GDM1 (cell line): ENCODE measurements around the gene DIPK2A.

Source experiments
- DNase-seq: peaks from one replicate; lab custom pipeline; 2025; lab: John Stamatoyannopoulos, UW

DIPK2A gene, protein sequence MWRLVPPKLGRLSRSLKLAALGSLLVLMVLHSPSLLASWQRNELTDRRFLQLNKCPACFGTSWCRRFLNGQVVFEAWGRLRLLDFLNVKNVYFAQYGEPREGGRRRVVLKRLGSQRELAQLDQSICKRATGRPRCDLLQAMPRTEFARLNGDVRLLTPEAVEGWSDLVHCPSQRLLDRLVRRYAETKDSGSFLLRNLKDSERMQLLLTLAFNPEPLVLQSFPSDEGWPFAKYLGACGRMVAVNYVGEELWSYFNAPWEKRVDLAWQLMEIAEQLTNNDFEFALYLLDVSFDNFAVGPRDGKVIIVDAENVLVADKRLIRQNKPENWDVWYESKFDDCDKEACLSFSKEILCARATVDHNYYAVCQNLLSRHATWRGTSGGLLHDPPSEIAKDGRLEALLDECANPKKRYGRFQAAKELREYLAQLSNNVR

DNA sequence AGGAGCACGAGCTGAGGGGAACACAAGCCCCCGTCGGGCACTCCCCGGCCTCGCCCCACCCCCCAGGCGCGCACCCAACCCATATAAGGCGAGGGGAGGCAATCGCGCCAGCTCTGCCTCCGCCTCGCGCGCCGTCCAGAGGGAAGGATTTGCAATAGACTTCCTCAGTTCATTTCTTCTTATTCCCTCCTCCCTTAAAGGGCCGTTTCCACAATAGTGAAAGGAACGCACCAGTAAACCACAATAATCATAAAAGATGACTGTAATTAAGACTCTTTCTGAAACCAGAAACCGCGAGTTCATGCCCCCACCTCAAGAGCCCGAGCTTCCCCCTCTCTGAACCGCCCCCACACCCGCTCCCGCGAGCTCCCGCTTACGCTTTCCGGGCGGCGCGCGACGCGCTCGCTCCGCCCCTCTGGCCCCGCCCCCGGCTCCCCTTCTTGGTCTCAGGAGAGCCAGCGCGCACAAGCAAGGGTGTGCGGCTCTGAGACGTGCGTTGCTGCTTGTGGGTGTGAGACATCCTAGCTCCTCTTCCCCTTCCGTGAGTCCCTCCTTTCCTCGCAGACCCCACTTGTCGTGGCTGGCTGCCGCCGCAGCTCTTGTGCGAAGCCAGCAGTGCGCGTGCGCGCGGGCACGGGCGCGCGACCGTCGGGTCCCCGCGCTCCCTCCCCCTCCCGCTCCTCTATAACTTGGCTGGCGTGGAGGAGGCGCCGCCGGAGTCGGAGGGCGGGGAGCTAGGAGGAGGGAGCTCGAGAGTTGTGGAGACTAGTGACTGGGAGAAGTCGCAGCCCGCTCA, at the start of gene DIPK2A:
Gene DIPK2A, plus strand, starts transcription at position 465 of the 796 bp plus-strand sequence. CDS start 510 bp downstream, outside the sequence.
- peak; percentile 95 for DNase-seq

DNA sequence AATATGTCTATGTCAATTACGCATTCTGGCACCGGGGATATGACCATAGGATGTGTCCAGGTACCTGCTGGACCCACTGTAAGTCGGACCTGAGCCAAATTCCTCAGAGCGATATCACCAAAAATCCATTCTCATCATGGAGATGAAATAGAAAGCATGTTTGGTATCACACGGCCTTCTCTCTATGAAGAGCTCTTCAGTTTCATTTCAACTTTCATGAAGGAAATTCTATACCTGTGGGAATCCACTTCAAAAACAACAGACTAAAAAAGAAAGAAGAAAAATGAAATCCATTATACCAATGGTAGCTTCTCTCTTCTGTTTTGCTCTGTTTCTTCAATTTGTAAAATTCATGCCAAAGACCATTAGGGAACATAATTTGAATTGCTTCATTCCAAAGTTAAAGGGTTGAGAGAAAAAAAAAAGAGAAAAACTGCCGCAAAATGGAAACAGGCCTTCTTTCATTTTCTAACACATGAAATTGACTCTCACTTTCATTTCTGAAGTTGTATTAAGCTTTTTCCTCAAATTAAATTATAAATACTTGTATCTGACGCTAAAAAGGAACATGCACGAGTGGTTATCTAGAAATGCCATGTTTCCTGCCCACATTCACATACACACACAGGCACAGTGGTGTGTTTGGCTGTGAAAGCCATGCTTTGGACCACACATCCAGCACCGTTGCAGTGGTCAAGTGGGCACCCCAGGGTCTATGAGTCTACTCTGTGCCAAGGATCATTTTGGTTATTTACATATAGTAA, 46.9 kb upstream of the DIPK2A start:
- no peak for DNase-seq

DNA sequence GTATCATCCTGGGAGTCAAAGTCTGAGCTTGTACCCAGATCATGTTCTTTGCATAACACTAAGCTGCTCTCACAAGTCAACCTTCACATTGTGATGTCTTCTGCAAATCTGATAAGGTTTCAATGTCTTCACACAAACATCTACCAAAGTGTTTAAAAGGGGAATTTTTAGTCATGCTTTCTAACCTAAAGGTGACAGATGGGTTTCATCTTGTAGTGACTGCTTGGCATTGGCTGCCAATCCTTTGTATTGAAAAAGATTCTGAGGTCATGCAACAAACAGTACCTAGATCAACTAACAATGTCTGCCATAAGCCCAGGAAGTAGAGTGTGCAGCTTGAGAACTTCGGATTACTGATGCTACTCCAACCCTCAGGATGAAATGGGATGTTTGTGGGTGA, 43.6 kb upstream of the DIPK2A start:
- DNase-seq, result no peak

DNA sequence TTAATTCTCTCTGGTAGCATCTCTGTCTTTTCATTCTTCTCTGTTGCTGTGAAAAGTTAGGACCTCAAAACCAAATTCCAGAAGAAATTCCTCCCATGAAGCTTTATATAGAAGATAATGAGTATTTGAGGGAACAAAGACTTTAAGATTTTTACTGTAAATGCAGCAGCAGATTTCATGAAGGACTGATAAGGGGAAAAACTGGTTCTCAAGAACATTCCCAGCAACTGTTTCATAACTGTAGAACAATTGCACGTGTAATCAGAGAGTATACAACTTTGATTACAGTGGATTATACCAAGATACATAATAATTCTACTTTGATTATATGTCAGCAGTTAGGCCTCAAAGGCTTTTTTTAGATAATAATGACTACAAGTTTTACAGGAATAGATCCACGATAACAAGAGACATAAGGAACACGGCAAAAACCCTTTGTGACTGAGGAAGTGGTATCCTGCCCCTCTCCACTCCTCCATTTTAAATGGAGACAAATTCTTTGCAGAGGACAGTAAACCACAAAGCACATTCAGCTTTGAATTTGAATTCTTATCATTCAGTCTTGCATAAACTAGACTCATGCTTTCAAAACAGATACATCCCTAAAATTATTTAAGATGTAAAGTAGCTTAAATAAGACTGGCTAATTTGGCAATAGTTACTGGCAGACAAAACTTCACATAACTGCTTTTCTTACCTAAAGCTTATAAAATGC, 42.9 kb upstream of the DIPK2A start:
- DNase-seq, result no peak

DNA sequence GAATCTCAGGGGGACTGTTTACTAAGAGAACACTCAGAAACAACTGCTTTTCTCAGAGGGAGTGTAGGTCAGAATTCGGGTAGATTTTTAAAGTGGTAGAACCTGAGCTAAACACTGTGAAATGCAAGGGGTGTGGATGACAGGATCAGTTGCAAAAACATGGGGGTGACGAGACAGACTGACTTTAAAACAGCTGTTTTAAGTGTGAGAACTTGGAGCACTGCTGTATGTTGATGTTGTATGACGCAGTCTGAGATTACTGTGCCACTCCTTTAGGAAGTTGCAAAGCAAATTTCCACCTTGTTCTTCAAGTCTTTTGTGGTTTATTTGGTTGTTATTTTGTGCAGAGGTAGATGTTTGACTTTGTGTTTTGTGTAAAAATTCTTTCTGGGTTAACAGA, 36.8 kb upstream of the DIPK2A start:
- DNase-seq, result no peak

DNA sequence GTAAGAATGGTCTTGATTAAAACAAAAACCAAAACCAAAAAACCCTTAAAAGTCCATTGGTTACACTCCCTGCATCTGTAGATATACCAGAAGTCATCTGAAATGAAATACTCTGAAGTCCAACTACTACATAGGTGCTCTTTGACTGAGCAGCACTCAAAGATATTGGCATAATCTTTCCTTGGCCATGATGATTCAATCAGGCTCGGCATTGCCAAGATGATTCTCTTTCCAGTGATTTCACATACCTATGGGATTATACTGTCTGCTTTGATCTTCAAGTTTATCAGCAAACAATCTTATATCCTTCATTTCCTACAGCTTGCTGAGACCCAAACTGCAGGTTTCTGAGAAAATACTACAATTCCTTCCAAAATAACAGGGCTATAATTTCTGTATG, 35.9 kb upstream of the DIPK2A start:
- DNase-seq, result no peak

DNA sequence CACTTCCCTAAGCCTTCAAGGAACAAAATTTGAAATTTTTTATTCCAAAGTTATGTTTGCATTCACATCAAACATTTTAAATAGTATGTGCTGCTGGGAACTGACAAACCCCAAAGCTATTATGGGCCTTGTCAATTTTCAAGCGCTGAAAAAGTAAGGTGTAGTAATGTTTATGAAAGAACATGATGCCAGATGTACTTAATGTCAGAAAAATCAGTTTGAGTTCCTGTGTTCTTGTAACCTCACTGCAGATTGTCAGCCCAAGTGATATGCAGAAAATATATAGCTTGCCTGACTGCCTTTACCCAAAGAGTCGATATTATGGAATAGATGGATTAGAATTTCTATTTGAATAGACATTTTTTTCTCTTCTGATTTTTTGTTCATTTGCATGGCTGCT, 20.8 kb upstream of the DIPK2A start:
- no peak for DNase-seq

DNA sequence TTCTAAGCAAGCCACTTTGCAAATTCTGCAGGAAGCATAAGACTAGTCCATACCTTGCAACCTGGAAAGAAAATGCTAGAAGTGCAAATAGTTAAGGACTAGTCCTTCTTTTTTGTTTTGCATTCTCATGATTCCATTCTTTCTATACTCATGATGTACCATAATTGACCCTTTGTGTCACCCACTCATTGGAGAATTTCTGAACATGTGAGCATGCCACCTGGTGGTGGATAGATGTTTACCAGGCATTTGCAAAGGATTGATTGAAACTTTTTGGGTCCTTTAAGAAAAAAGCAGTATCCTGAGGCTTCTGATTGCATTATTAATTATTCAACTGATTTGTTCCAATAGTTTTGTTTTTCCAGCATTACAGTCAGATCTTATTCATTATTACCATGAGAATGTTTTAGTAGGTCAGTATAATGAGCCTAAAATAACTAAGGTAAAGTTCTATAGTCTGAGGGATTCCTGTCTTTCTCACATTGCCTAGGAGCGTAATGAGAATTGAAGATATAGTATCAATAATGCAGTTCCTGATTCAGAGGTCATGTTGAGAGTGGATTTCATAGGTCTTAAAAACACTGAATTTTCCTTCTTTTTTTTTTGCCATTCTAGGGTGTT, 20.2 kb upstream of the DIPK2A start:
- peak; percentile 20 for DNase-seq

DNA sequence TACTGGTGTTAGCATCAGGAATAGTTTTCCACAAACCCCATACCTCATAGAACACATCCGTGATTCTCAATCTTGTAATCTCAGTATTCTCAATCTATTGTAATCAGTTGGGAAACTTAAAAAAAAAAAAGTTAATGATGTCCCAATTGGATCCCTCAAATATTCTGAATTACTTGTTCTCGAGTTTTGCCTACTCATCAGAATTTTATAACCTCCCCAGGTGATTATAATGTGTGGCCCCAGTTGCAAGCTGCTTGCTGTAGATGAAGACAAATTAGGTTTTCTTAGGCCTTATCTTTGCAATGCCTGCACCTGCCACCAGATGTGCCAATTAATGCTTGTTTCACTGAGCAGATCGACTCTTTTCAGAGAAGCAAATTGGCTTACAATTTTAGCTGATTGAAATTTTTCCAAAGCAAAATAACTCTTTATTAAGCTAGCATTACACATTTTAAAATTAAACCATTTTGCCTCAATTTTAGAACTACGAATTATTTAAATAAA, 19.0 kb upstream of the DIPK2A start:
- DNase-seq, result no peak

DNA sequence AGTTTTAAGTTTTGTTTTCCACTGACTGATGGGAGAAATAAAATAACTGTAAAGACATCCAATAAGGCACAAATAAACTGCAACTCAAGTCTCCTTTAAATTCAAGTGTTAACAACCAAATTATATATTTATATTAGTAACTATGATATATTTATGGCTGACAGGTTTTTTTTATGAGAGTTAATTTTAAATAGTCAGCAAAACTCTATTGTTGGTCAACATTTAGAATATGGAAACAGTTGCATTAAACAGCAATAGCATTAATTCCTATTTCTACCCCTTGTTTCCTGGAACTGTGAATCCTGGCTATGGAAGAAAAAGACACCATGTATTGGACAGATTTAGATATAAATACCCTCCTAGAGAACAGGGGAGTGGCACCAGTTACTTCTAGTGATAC, 16.5 kb upstream of the DIPK2A start:
- no peak for DNase-seq

DNA sequence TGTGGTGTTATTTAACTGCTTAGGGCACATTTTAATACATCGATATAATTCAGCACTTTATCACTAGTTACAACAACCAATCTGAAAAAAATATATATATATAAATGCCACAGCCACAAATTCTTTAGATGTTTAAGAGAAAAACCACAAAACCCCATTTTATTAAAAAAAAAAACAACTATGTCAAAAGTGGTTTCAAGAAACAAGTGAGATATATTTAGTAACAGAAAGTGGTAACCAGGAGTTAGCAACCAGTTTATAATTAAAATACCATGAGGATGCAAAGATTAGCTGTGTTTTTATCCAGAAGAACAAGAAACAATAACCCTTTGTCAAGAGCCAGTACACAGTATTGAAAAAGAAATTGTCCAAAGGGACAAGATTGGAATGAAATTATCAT, 14.8 kb upstream of the DIPK2A start:
- no peak for DNase-seq

DNA sequence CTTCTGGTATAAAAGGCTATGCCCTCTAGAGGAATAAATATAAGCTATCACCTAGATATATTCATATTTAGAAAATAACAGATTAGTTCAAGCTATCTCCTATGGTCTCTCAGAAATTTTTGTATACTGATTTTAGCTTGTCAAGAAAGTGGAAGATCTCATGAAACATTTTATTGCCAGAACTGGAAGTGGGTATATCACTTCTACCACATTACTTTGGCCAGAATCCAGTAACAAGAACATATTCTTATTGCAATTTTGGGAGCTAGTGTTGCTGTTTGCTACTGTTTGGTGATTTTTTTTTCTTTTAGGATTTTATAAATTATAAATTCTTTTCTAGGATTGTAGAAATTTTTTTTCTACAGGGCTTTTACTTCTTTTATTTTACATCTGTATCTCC, 14.2 kb upstream of the DIPK2A start:
- DNase-seq, result no peak

DNA sequence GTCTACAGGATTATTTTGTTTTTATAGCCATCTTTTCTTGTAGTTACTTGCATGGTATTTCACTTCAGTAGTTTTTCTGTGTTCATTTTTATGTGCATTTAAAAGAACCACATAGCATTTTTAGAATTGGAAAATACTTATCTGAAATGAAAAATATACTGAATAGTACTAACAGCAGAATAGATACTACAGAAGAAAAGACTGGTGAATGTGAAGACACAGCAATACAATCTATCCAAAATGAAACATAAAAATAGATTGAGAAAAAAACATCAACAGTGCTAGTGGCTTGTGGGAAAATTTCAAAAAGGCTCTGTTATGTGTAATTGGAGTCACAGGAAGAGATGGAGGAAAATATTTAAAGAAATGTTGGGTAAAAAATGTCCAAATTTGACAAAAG, 12.7 kb upstream of the DIPK2A start:
- no peak for DNase-seq

DNA sequence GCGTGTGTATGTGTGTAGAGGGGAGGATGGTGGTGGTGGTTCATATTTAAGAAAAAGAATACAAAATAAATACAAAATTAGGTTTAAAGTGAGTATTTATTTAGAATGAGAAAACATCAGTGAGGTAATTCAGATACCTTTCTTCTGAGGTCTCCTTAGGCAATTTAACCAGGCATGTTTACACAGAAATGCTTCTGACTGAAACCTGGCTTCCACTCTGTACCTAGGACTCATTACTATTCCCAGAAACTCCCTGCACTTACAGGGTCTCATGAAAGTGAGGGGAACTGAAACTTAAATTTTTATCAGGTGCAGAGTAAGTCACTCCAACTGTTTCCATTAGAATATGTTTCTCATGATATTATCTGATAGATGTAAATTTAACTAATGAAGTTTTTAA, 10.3 kb upstream of the DIPK2A start:
- no peak for DNase-seq

DNA sequence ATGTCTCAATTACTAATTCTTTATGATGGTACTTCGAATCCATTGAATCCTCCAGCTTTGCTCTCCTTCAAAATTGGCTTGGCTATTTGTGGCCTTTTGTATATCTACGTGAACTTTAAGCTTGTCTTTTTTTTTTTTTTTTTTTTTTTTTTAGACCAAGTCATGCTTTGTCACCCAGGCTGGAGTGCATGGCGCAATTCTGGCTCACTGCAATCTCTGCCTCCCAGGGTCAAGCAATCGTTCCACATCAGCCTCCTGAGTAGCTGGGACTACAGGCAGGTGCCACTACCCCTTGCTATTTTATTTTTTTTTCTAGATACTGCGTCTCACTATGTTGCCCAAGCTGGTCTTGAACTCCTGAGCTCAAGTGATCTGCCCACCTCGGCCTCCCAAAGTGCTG, 7.7 kb upstream of the DIPK2A start:
- no peak for DNase-seq

DNA sequence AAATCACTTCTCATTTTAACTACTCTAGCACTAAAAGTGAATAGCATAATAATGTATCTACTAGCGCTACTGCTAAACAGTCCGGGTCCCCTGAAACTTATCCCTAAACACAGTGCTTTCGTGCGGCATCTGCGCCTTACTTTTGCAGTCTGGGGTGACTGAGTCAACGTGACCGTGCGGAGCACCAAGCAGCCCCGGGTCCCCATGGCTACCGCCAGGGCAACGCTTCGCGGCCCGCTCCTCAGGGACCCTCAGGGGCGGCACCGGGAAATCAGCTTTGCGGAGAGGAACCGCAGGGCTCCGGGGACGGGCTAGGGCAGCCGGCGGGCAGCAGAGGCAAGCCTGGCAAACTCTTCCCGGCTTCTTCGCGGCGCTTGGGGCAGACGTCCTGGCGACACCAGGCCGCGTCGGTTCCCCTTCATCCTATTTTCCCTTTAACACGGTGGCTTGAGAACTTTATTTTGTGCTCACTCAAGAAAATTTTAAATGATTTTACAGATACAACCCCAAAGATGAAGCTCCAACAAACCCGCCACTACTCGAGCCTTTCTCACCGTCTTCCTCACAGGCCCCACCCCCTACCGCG, 757 bp upstream of the DIPK2A start:
- peak; percentile 29 for DNase-seq

DNA sequence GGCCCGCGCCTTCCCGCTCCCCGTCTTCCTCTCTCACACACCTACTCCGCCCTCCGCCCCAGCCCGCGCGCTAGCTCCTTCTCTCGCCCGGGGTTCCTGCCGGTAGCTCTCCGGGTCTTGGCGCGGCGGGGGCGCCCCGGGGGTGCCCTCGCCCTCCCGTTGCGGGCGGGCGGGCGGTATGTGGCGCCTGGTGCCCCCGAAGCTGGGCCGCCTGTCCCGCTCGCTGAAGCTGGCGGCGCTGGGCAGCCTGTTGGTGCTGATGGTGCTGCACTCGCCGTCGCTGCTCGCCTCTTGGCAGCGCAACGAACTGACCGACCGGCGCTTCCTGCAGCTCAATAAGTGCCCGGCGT, 507 bp downstream of the DIPK2A start:
- no peak for DNase-seq

DNA sequence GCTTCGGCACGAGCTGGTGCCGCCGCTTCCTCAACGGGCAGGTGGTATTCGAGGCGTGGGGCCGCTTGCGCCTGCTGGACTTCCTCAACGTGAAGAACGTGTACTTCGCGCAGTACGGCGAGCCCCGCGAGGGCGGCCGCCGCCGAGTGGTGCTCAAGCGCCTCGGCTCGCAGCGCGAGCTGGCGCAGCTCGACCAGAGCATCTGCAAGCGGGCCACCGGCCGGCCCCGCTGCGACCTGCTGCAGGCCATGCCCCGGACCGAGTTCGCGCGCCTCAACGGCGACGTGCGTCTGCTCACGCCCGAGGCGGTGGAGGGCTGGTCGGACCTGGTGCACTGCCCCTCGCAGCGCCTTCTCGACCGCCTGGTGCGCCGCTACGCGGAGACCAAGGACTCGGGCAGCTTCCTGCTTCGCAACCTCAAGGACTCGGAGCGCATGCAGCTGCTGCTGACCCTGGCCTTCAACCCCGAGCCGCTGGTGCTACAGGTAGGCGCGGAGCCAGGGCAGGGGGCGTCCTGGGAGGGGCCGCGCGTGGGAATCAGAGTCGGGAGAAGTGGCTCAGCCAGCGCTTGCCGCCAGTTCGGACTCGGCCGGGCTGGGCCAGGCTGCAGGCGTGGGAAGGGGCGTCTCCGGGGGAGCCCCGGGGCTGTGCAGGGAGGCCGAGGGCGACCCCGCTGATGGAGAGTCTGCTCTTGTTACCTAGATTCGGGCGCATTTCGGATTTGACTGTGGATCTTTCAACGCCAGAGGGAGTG, 1.1 kb downstream of the DIPK2A start:
- peak; percentile 68 for DNase-seq

DNA sequence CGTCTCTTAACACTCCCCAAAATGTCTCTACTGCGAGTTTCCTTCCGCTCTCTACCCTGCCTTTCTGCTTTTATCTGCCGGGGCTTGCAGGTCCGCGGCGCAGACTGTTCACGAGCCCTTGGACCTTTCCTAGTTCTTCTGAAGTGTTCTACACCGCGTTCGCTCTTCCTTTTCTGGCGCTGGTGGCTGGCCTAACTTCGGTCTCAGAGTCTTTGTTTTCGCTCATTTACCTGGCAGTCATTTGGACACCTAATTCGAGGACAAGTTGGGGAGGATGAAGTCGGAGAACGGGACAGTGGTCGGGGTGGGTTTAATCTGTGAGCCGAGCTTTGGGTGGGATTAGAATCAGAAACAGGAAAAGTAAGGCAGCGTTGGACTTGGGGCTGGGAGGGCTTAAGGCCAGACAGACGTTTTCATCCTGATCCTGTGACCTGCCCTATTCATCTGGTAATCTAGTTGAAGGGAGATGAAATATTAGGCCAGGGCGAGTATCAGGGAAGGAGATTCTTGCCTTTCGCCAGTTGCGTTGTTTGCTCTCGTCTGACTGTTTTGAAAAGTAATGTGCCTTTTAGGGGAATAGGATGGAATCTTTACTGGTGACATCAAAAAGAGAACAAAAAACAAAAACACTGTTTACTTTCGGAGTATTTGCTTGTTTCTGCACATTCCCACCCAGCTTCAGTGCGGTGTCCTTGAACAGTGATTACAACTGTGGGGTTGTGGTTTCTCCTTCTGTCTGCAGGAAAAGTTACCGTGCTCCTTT, 1.8 kb downstream of the DIPK2A start:
- peak; percentile 75 for DNase-seq
